ENCODE results near the gene KRT15.

DNA sequence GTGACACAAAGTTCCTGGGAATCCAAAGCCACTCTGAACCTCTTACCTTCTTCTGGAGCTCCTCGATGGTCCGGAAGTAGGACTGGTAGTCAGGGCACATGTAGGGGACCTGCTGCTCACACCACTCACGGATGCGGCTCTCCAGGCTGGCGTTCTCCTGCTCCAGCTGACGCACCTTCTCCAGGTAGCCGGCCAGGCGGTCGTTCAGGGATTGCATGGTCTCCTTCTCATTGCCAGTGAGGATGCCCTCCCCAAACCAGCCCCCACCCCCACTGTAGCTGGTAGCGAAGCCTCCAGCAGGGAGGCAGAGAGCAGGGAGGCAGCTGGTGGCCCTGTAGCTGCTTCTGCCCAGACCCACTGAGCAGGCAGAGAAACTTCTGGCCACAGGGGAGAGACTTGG is 38.1 kb downstream of the KRT15 start:
- TF ChIP-seq, protein P1, sequence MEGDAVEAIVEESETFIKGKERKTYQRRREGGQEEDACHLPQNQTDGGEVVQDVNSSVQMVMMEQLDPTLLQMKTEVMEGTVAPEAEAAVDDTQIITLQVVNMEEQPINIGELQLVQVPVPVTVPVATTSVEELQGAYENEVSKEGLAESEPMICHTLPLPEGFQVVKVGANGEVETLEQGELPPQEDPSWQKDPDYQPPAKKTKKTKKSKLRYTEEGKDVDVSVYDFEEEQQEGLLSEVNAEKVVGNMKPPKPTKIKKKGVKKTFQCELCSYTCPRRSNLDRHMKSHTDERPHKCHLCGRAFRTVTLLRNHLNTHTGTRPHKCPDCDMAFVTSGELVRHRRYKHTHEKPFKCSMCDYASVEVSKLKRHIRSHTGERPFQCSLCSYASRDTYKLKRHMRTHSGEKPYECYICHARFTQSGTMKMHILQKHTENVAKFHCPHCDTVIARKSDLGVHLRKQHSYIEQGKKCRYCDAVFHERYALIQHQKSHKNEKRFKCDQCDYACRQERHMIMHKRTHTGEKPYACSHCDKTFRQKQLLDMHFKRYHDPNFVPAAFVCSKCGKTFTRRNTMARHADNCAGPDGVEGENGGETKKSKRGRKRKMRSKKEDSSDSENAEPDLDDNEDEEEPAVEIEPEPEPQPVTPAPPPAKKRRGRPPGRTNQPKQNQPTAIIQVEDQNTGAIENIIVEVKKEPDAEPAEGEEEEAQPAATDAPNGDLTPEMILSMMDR (IDR thresholded peaks at IDR 0.05; ENCODE audit: low read length) = no peak
- TF ChIP-seq EZH2 (optimal IDR thresholded peaks at IDR 0.05; ENCODE audit: low read depth, low read length) (no peak), EZH2phosphoT487 (IDR thresholded peaks at IDR 0.05; ENCODE audit: low read length) (no peak)
